ENCODE data around the gene TM6SF1.

- TF ChIP-seq CTCF (IDR thresholded peaks at IDR 0.05) (no peak), ZFX (IDR thresholded peaks at IDR 0.05; ENCODE audit: borderline replicate concordance) (no peak)
Observed at GRCh38 chr15:83144771-83145170, 37.3 kb downstream of the TM6SF1 start.
